NK-92 treated with Interleukin-12 subunit alpha and Interleukin-12 subunit beta, amount 100 ng/mL, for 24 hours (cell line): ENCODE results near the gene CANX.
"Not testable (repeated sequence)": the region's sequence is repeated elsewhere in the genome, so short reads cannot be mapped to it uniquely, and the experiment has no call there.

ENCODE experiments used
- DNase-seq: peaks from one replicate; lab custom pipeline; 2025; lab: John Stamatoyannopoulos, UW

The CANX gene

DNA sequence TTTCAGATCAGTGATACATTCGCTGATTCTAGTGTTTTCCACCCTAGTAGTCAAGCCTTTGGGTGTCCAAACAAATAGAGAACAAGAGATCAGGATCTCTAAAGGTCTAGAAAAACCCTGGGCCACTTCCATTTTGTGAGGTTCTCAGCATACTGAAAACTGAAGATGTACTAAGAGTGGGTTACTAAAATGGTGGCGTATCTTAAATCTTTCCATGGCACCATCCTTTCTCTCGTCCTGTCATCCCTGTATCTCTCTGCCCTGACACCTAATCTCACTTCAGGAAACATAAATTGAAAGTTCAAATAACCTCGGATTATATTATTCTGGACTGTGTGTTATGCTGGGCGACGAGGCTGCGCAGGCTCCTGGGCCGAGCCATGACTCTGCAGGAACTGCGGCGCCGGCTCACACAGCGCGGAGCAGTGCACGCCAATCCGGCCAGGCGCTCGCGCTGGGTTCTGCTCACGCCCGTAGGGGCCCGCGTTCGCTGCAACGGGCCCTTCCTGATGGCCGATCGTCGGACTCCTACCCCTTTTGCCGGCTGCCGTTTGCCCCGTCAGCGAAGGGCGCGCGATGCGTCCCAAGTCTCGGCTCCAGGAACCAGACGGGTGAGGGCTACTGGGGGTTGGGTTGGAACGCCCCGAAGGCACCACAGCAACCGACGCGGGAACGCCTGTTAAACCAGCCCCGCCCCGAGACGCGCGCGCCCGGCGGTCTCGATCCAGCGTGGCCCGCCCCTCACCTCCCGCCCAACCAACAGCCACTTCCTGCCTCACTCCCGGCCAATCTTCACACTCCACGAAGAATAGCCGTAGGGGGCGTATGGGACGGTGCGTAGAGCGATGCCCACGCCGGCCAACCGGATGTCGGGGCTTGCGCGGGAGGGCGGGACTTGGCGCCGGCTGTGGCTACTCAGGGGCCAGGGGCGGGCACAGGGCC, 503 bp upstream of the CANX start:
- peak; percentile 98 for DNase-seq

DNA sequence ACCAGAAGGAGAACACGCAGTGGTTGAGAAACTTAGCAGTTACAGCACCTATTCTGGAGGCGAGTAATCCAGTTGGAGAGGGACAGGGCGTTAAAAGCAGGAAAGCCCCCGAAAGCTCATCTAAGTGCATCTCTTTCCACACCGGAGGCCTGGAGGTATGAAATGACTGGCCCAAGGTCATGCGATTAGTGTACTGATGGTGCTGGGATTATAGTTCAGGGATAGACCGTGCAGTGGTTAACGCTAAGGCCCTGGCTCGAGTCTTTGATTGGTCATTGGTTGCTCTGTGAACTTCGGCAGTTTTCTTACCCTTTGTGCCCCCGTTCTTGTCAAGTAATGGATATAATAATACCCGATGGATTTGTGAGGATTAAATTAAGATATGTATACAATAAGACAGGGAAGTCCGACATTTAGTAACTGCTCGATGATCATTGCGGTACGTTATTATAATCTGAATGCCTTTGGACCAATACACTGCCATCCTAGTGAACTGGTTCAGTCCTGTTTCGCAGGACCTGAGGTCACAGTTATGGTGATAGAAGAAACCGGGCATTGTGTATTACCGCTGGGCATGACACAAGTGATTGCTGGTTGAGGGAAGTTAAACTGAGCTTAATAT, 960 bp downstream of the CANX start:
- peak; percentile 18 for DNase-seq

GRCh38 chr5:179700401-179700918, 1.7 kb downstream of the CANX start:
- no peak for DNase-seq

- DNase-seq: no peak
Observed at GRCh38 chr5:179716286-179716685, 17.5 kb downstream of the CANX start.

DNA sequence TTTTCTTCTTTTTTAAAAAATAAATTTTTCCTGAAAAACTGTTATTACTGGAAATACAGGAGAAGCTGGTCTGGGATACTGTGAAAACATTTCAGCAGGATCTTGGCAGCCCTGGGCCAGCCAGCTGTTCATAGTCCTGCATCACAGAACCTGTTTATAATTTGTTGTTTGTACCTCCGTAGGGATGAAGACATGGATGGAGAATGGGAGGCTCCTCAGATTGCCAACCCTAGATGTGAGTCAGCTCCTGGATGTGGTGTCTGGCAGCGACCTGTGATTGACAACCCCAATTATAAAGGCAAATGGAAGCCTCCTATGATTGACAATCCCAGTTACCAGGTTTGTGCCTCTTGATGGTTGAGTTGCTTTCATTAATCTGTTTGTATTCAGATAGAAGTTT, 21.5 kb downstream of the CANX start:
- DNase-seq: no peak

DNA sequence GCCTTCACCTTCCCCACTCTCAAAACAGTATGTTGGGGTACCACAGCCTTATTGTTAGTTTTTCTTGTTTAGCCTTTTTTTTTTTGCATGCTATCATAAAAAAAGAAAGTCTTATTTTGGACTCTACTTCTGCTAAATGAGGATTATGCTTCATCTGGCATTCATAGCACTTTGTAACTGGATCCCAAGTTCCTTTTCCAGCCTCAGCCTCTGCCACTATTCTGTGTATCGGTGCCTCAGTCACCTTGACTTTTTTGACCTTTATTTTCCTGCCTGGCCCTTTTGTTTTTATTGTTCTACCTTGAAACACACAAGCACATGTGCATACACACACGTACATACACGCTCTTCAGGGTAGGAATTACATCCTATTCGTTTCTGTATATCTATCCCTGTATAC, 25.4 kb downstream of the CANX start:
- DNase-seq: no peak

- no peak for DNase-seq
Observed at GRCh38 chr5:179727106-179727505, 28.3 kb downstream of the CANX start.

DNA sequence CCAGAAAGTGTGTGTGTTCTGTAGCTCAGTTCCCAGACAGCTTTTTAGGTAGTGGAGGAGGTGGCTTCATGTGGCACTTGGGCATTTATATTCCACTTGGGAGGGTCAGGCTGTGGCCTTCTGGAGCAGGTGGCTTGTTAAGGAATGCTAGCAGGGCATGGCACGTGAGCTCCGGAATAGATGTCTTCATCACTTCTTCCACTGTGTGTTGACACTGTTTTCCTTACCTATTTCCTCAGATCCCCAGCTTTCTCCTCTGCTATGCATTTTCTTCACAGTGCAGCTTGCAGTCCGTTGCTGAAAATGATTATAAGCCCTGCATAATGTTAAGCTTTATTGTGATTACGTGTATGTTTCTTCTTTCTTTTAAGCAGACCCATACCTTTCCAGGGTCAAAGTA, 30.5 kb downstream of the CANX start:
- no peak for DNase-seq

- no peak for DNase-seq
Observed at GRCh38 chr5:179729727-179730126, 31.0 kb downstream of the CANX start.

- no peak for DNase-seq
Observed at GRCh38 chr5:179730356-179730755, 31.6 kb downstream of the CANX start.

DNA sequence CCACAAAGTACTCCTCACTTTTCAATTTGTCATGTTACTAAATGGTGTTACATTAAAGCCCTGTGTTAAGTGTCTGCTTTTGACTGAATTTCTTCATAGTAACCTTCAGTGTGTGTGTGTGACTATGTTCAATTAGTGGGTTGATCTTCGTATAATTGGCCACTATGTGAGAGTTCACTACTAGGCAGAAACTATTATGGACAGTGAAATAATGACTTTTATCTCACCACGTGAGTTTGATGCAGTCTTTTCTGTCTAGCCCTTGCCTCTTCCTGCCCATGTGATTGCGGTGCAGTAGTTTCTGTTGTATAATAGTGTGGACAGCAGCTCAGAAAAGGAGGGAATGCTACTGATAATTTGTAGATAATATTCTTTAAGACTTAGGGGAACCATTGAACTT, 32.1 kb downstream of the CANX start:
- DNase-seq: no peak

DNA sequence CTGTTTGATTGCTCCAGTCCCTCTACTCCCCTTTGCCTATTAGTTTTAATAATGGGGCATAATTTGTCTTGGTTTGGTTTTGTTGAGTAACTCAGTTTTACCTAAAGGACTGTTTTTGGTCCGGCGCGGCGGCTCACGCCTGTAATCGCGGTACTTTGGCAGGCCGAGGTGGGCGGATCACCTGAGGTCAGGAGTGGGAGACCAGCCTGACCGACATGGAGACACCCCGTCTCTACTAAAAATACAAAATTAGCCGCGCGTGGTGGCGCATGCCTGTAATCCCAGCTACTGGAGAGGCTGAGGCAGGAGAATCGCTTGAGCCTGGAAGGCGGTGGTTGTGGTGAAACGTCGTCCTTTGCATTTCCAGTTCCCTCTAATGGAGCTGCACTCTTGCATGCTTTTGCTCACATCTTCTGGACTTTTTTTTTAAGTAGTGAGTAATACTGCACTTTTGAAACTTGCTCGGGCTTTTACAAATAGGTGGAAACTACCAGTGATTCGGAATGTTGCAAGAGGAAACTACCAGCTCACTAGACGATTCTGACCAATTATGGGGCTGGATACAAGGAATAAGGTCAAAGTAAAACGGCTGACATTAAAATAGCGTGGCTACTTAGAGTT, 33.1 kb downstream of the CANX start:
- DNase-seq: no peak

DNA sequence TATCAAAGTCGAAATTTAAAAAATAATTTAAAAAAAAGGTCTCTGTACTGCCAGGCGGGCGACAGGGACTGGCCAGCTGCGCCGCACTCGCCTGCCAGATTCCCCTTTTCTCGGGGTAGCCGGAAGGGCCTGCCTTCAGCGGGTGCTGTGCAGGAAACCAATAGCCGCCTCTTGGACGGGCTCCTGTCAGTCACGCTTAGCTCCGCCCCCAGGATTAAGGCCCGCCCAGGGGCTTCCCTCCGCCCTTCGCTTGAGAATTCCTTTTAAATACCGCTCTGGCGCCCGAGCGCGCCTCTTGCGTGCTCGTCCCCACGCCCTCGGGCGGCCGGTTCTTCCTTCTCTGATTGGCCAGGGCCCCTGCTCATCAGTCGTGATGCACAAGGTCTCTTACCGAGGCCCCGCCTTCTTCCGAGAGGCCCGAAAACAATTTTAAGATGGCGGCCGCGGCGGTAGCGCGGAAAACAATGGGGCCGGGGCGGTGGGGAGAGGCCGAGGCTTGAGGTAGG, 33.7 kb downstream of the CANX start, which contains the start of gene MAML1:
MAML1 (plus strand) TSS at position 411 of the 506 bp plus-strand sequence. CDS start 291 bp downstream, outside the sequence.
- peak; percentile 99 for DNase-seq

GRCh38 chr5:179732918-179733771, 34.4 kb downstream of the CANX start:
- peak; percentile 29 for DNase-seq

DNA sequence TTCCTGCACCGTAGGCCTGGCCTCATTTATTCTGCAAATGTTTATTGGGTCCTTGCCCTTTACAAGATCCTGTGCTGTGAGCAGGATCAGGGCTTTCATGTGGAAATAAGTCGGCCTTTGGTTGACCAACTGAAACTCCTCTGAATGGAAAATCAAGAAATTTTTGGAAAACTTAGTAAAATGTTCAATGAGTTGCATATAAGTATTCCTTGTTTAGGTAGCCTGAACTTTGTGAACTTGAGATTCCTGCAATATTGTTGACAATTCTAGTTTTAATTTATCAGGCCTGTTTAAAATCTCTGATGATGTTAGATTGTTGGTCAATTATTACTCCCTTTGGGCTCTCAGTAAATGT, 35.0 kb downstream of the CANX start:
- DNase-seq: no peak

- no peak for DNase-seq
Observed at GRCh38 chr5:179734536-179735164, 35.9 kb downstream of the CANX start.

DNA sequence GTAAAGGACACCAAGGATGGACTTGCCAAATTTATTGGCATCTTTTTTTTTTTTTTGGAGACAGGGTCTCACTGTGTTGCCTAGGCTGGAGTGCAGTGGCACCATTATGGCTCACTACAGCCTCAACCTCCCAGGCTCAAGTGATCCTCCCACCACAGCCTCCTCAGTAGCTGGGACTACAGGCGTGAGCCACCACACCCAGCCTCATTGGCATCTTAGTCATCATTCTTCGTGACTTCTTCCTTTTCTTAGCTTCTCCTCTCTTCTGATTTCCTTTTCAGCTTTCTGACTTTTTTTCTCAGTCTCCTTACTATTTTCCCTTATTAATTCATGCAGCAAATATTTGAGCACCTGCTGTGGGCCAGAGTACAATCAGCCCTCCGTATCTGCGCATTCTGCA, 40.0 kb downstream of the CANX start:
- DNase-seq: no peak

GRCh38 chr5:179744106-179744505, 45.3 kb downstream of the CANX start:
- DNase-seq: not testable (repeated sequence)

DNA sequence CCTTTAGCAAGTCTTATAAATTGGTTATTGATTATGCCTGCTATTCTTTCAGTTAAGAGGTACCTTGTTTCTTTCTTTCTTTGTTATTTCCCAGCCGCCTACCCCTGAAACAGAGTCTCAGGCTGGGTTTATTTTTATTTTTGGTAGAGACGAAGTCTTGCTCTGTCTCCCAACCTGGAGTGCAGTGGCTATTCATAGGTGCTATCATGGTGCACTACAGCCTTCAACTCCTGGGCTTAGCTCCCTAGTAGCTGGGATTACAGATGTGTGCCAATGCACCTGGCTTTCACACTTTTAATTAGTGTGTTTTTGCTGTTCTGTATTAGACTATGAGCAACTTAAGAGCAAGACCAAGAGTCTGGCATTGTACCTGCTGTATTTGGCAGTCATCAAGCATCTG, 48.1 kb downstream of the CANX start:
- no peak for DNase-seq

DNA sequence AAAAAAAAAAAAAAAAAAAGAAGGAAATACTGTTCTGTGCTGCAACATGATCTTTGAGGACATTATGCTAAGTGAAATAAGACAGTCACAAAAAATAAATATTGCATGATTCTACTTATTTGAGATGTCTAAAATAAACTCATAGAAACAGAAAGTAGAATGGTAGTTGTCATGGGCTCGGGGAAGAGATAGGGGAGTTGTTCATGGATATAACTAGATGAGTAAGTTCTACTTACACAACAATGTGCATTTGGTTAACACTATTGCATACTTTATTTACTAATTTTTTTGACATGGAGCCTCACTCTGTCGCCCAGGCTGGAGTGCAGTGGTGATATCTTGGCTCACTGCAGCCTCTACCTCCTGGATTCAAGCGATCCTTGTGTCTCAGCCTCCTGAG, 49.0 kb downstream of the CANX start:
- no peak for DNase-seq

DNA sequence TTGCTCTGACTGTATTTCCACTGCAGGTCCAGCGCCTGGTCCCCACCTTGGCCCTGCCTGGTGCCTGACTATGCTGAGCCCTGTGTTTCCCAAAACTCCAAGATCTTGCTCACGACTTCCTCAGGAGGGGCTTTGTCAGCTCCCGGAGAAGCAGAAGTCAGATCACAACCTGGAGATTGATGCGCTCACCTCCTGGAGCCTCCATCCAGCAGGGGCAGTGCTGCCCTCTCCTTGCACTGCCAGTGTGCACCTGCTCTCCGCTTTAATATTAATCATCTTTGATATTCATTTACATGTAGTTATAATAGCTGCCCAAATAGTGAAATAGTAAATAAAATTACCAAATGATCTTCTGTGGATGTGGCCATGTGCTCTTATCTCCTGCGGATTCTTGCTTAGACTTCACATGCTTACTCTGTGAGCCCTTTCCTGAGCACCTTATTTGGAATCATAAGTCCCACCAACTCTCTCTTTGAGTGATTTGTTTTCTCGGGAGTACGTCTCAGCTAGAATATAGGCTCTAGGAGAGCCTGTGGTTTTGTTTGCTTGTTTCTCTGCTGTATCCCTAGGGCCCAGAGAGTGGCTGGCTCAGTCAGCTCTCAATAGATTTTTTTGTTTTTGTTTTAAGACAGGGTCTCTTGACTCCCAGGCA, 51.2 kb downstream of the CANX start:
- DNase-seq: no peak
